ENCODE measurements around the gene INHBE.
A peak's percentile ranks its signal among the peaks of the same experiment; 100 is the strongest.

DNA sequence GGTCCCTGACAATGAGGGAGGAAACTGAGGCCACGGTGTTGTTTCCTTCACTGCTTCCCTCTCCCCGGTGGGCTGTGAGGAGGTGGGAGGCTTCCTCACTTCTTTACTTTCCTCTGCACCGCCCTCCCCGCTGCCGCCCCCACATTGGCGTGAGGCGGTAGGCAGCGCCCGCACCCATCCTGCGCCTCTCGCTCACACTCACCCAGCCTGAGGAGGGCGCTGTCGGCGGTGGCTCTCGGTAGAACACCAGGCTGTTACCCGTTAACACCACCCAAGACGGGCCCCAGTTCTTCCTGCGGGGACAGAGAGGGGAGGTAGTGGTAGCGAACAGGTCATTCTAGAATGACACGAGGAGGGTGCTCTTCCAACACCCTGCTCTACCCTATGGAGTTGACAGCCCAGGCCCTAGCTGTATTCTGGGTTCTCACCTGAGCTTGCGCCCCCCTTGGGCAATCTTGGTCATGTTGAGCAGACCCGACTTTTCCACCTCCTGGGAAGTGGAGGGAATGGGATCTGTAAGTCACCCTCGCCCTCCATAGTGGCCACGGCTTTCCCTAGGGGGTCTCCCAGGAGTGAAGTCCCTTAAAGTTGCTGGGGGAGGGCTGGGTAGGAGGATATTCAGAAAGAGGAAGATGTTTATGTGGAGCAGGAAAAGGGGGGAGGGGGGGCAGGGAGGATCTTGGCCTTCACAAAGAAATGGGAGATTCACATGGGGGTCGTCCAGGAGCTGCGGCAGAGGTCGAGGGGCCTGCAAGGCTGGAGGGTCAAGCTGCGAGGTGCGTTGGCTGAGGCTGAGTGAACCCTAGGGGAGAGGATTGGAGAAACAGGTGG lies 21.3 kb downstream of the INHBE start:
- TF ChIP-seq HMGXB4 (CRISPR knock-in tag; IDR thresholded peaks at IDR 0.05) (0 out of 2 replicates have a peak, but pooled peaks have one; percentile 72), CBFB (CRISPR knock-in tag; IDR thresholded peaks at IDR 0.05; ENCODE audit: low read depth) (no peak), CTCF (IDR thresholded peaks at IDR 0.05) (peak; percentile 63), JUN (CRISPR knock-in tag; IDR thresholded peaks at IDR 0.05) (no peak), ELF4 (CRISPR knock-in tag; IDR thresholded peaks at IDR 0.05; ENCODE audit: low read depth) (no peak), EMX1 (CRISPR knock-in tag; IDR thresholded peaks at IDR 0.05) (no peak), ESRRA (CRISPR knock-in tag; IDR thresholded peaks at IDR 0.05; ENCODE audit: borderline replicate concordance) (no peak), ZBTB43 (CRISPR knock-in tag; IDR thresholded peaks at IDR 0.05) (no peak), TP53 (CRISPR knock-in tag; IDR thresholded peaks at IDR 0.05) (no peak)
- TF ChIP-seq, protein P1, sequence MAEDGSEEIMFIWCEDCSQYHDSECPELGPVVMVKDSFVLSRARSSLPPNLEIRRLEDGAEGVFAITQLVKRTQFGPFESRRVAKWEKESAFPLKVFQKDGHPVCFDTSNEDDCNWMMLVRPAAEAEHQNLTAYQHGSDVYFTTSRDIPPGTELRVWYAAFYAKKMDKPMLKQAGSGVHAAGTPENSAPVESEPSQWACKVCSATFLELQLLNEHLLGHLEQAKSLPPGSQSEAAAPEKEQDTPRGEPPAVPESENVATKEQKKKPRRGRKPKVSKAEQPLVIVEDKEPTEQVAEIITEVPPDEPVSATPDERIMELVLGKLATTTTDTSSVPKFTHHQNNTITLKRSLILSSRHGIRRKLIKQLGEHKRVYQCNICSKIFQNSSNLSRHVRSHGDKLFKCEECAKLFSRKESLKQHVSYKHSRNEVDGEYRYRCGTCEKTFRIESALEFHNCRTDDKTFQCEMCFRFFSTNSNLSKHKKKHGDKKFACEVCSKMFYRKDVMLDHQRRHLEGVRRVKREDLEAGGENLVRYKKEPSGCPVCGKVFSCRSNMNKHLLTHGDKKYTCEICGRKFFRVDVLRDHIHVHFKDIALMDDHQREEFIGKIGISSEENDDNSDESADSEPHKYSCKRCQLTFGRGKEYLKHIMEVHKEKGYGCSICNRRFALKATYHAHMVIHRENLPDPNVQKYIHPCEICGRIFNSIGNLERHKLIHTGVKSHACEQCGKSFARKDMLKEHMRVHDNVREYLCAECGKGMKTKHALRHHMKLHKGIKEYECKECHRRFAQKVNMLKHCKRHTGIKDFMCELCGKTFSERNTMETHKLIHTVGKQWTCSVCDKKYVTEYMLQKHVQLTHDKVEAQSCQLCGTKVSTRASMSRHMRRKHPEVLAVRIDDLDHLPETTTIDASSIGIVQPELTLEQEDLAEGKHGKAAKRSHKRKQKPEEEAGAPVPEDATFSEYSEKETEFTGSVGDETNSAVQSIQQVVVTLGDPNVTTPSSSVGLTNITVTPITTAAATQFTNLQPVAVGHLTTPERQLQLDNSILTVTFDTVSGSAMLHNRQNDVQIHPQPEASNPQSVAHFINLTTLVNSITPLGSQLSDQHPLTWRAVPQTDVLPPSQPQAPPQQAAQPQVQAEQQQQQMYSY (CRISPR knock-in tag; IDR thresholded peaks at IDR 0.05), result no peak
- TF ChIP-seq, protein P2, sequence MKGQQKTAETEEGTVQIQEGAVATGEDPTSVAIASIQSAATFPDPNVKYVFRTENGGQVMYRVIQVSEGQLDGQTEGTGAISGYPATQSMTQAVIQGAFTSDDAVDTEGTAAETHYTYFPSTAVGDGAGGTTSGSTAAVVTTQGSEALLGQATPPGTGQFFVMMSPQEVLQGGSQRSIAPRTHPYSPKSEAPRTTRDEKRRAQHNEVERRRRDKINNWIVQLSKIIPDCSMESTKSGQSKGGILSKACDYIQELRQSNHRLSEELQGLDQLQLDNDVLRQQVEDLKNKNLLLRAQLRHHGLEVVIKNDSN (CRISPR knock-in tag; IDR thresholded peaks at IDR 0.05), result no peak
- TF ChIP-seq, protein P3, sequence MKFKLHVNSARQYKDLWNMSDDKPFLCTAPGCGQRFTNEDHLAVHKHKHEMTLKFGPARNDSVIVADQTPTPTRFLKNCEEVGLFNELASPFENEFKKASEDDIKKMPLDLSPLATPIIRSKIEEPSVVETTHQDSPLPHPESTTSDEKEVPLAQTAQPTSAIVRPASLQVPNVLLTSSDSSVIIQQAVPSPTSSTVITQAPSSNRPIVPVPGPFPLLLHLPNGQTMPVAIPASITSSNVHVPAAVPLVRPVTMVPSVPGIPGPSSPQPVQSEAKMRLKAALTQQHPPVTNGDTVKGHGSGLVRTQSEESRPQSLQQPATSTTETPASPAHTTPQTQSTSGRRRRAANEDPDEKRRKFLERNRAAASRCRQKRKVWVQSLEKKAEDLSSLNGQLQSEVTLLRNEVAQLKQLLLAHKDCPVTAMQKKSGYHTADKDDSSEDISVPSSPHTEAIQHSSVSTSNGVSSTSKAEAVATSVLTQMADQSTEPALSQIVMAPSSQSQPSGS (CRISPR knock-in tag; IDR thresholded peaks at IDR 0.05; ENCODE audit: borderline replicate concordance, low read depth), result no peak
- TF ChIP-seq, protein P4, sequence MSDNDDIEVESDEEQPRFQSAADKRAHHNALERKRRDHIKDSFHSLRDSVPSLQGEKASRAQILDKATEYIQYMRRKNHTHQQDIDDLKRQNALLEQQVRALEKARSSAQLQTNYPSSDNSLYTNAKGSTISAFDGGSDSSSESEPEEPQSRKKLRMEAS (CRISPR knock-in tag; IDR thresholded peaks at IDR 0.05), result peak; percentile 17; the same call in 1 of the 2 replicates
